ENCODE data around the gene PNCK. TPM values are rescaled to one million over a fixed set of nuclear protein-coding genes. Genes with fewer than 3 reads are reported as not detected.
A peak's percentile ranks its signal among the peaks of the same experiment; 100 is the strongest.
"Not testable (repeated sequence)": the region's sequence is repeated elsewhere in the genome, so short reads cannot be mapped to it uniquely, and the experiment has no call there.

PNCK gene
- total RNA-seq, 1 experiment from 2014 or later, result not detected

DNA sequence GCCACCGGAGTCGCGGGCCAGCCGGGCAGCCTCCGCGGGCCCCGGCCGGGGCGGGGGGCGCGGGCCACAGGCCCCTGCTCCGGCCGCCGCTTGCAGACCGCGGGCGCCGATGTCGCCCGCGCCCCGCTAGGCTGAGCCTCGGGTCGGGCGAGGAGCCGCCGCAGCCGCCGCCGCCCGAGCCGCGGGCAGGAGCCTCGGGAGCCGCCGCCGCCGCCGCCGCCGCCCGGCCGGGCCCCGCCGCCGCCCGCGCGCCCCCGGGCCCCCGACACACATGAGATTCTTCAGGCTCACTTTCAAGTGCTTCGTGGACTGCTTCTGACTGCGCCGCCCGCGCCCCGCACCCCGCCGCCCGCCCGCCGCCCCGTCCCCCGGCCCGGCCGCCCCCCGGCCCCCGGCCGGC lies 14.5 kb upstream of the PNCK start:
- in situ Hi-C loops (cut with HindIII; ENCODE audit: low sequenced_read_pairs), result no loop called here
- DNase-seq (ENCODE audit: low spot score), result no peak

DNA sequence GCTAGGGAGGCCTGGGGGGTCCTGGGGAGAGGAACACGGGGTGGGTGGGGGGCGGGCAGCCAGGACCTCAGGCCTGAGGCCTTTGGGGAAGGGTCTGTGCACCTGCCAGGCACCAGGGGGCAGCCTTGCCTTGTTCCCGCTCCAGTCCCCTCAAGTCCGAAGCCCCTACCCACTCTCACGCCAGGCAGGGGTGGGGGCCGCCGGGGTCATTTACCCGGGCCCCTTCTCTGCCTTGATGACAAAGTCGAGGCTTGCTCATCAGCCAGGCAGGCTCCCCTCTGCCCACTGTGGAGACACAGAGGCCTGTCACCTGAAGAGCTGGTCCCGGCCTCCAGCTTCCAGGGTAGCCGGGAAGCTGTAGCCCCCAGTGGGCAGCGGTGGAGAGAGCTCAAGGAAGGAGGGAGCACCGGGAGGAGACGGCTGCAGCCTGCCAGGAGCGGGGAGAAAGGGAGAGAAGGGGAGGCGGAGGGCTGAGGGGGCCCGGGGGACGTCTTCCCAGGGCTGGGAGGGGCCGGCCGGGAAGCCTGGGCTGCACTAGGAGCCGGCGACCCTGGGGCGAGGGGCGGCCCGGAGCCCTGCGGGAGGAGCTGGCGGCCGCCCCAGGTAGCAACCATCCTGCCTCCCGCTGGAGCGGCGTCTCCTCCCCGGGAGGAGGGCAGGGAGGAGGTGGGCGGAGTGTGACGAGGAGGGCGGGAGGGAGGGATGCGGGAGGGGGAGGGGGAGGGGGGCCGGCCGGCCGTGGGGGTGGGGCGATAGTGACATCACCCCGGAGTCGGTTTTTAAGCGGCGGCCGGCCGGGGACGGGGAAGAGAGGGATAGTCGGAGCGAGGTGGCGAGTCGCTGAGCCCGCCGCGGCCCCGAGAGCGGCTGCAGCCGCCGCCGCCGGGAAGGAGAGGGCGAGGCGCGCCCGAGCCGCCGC lies 13.8 kb upstream of the PNCK start, which contains the start of gene SLC6A8:
Gene SLC6A8 (plus strand): TSS at position 806 of the 919 bp plus-strand sequence. CDS start 649 bp downstream, outside the sequence.
- in situ Hi-C loops (cut with HindIII; ENCODE audit: low sequenced_read_pairs), result no loop called here
- DNase-seq (ENCODE audit: low spot score), result peak; percentile 80

GRCh38 chrX:153686711-153687110 lies 13.1 kb upstream of the PNCK start:
- in situ Hi-C loops (cut with HindIII; ENCODE audit: low sequenced_read_pairs), result no loop called here
- no peak for DNase-seq (ENCODE audit: low spot score)

DNA sequence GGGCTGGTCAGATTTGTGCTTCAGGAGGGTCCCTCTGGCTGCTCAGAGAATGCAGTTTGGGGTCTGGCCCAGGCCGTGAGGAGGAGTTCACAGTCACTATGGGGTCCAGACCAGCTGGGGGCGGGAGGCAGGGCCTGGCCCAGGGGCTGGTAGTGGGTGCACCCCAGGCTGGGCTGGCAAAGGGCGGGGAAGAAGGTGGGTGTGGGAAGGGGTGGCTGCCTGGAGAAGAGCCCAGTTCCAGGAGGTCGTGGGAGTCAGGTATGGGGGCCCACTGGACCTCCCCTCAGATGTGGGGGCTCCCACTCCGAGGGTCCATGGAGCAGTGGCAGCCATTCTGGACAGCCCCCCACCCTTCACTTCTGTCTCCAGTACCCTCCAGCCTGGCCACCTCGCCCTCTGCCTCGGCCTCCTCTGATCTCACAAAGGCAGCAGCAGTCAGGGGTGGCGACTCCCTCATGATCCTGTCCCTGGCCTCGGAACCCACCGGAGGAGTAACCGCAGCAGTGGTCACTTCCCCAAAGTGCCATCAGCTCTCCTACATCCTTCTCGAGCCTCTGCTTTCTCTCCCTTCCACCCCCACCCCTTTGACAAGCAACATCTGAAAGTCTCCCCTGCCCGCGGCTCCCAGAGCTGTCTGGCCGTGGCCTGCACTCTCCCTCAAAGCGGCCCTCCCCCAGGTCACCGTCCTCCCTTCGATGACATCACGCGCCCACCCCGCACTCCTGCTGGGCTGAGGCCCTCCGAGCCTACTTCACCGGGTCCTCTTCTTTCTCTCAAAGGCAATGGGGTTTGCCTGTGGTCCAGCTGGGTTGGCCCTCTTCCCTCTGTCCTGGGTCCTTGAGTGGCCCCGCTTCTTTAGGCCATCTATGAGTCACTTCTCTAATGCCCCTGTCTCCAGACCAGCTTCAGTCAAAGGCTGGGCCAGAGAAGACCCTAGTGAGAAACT lies 12.4 kb upstream of the PNCK start:
- in situ Hi-C loops (cut with HindIII; ENCODE audit: low sequenced_read_pairs), result no loop called here
- no peak for DNase-seq (ENCODE audit: low spot score)

DNA sequence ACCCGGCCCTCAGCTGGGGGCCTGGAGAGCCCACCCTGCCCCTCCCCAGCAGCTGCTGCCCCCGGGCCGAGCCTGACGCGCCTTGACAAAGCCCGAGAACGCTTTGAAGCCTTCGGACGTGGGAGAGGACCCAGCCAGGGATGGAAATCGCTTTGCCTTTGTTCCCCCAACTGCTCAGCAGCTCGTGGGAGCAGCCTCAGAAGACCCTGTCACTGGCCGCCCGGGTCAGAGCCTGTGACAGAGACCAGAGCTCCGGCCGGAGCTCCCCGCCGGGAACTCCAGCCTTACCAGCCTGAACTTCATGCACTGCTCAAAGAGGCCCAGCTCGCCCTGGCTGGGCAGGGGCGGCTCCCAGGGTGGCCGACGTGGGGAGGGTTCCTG lies 11.5 kb upstream of the PNCK start:
- DNase-seq (ENCODE audit: low spot score), result no peak
- in situ Hi-C loops (cut with HindIII; ENCODE audit: low sequenced_read_pairs), result no loop called here

GRCh38 chrX:153684467-153685155 lies 11.0 kb upstream of the PNCK start:
- DNase-seq (ENCODE audit: low spot score), result no peak
- in situ Hi-C loops (cut with HindIII; ENCODE audit: low sequenced_read_pairs), result no loop called here

- in situ Hi-C loops (cut with HindIII; ENCODE audit: low sequenced_read_pairs); DNase-seq (ENCODE audit: low spot score): not testable (repeated sequence)
Measured at GRCh38 chrX:153683486-153683885, 9.9 kb upstream of the PNCK start.

- DNase-seq (ENCODE audit: low spot score), result no peak
- in situ Hi-C loops (cut with HindIII; ENCODE audit: low sequenced_read_pairs), result no loop called here
Measured at GRCh38 chrX:153681175-153681574, 7.6 kb upstream of the PNCK start.

DNA sequence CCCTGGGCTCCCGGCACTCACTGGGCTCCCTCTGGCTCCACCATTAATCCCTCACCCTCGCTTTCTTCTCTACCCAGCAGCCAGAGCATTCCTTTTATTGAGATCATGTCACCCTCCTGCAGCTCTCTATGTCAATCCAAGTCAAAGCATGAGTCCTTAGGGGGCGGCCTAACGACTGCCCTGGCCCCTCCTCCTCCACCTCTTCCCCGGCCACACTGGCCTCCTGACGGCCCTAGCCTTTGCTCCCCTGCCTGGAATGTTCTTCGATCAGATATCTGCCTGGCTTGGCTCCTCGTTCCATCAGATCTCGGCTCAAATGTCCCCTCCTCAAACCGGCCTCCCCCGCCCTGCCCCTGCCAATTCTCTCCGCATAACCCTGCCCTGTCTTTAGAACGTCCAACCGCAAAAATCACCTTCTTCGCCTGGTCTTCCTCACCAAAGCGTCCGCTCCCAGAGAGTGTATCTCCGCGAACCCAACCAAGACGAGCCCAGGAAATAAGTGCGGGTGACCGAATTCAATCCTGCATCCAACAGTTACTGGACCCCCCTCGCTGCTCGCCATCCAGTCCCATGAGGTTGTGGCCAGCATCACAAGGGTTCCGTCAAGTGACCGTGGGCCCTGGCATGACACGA lies 722 bp upstream of the PNCK start:
- in situ Hi-C loops (cut with HindIII; ENCODE audit: low sequenced_read_pairs), result no loop called here
- DNase-seq (ENCODE audit: low spot score), result no peak

- no peak for DNase-seq (ENCODE audit: low spot score)
- in situ Hi-C loops (cut with HindIII; ENCODE audit: low sequenced_read_pairs), result no loop called here
Measured at GRCh38 chrX:153672531-153673427, 834 bp downstream of the PNCK start.

- DNase-seq (ENCODE audit: low spot score), result no peak
- in situ Hi-C loops (cut with HindIII; ENCODE audit: low sequenced_read_pairs), result no loop called here
Measured at GRCh38 chrX:153671589-153672530, 1.8 kb downstream of the PNCK start.

DNA sequence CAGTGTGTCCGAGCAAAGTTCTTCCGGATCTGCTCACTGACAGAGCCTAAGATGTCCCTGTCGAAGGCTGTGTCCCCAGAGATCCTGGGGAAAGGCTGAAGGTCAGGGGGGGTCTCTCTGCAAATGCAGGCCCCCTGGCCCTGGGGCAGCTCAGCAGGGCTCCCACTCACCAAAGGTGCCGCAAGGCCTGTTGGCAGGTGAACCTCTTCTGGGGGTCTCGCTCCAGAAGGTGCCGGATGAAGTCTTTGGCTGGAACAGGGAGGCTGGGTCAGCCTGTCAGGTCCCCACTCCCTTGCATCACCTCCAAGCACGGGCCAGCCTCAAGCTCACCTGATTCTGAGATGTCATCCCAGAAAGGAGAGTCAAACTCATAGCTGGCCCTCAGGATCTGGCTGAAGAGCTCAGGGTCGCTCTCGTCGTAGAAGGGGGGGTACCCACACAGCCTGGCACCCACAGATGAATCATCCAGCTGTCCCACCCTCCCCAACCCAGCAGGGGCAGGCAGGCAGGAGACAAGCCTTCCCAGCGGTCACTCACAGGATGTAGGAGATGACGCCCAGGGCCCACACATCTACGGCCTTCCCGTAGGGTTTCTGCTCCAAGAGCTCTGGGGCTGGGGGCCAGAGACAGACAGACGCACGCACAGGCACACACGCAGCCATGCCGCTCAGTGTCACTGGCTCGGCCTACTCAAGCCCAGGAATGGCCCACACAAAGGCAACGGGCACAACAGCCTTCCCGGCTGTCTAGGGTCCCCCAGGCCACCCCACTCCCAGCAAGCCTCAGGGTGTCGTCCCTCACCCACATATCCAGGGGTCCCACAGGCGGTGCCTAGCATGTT lies 2.6 kb downstream of the PNCK start:
- in situ Hi-C loops (cut with HindIII; ENCODE audit: low sequenced_read_pairs), result no loop called here

DNA sequence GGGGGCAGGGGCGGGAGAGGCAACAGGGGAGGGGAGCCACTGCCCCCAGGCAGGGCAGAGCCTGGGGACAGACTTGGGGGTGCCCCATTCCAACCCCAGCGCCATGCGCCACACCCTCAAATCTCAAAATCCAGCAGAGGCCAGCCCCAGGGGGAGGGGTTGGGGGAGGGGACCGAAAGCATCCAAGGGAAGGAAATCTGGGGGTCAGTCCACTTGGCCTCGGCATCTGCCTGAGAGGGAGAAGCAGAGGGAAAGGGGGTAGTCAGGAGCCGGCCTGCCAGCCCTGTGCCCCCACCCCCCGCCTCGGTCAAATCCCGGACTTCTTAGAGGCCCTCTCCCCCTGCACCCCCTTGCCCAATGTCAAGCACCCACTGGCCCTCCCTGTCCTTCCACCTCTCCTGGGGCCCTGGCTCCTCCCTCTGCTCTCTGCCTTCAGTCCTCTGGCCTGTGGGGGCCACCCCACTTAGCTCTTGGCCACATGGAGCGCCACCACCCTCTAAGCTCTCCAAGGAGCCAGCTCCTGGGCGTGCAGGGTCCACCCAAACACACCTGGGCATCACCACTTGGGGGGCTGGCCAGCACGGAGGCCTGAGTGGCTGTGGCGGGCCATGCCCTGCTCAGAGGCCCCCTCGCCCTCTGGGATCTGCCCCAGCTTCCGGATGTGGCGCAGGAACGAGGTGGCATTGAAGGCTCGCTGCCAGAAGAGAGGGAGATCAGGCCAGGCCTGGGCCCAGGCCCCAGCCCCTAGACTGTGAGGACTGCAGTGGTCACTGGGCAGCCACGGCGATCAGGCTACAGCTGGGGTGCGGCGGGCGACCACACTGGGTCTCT lies 3.5 kb downstream of the PNCK start:
- in situ Hi-C loops (cut with HindIII; ENCODE audit: low sequenced_read_pairs), result no loop called here
- no peak for DNase-seq (ENCODE audit: low spot score)

More for the DNA sequence above, 2.6 kb downstream of the PNCK start:
- DNase-seq (ENCODE audit: low spot score), result no peak

- DNase-seq (ENCODE audit: low spot score), result no peak
- in situ Hi-C loops (cut with HindIII; ENCODE audit: low sequenced_read_pairs), result no loop called here
Measured at GRCh38 chrX:153669174-153669890, 4.3 kb downstream of the PNCK start.
